Transverse colon (tissue), 4 donors: ENCODE measurements around the gene RAB38. TPM values are rescaled to one million over a fixed set of nuclear protein-coding genes. Genes with fewer than 3 reads are reported as not detected.
A peak's percentile ranks its signal among the peaks of the same experiment; 100 is the strongest.

Experiments
- DNase-seq: peaks from one replicate; pipeline ENCODE4 v3.0.0-alpha.2; 2019
- H3K27ac ChIP-seq, 4 donors: fragments of 200-600 bp; sonication (generic); 2 replicates each; pipeline ENCODE4 v1.5.1; 2016 to 2018; ENCODE audit warnings: inconsistent platforms in 4 of 4
- H3K27me3 ChIP-seq: fragments of 200-600 bp; sonication (generic); 2 replicates; pipeline ENCODE4 v1.5.1; 2017; ENCODE audit warnings: inconsistent platforms
- H3K36me3 ChIP-seq, 4 donors: fragments of 200-600 bp; sonication (generic); 2 replicates each; pipeline ENCODE4 v1.5.1; 2017 to 2019; ENCODE audit warnings: inconsistent platforms in 4 of 4
- H3K4me1 ChIP-seq, 4 donors: fragments of 200-600 bp; sonication (generic); 2 replicates each; pipeline ENCODE4 v1.5.1; 2017 to 2020; ENCODE audit warnings: inconsistent platforms in 4 of 4
- H3K4me3 ChIP-seq, 4 donors: fragments of 200-600 bp; sonication (generic); 1 replicate in 1 of 4; 2 replicates in 3 of 4; pipeline versions ENCODE4 v1.5.1 to v1.6.1; 2017 to 2019; ENCODE audit warnings: inconsistent platforms in 4 of 4
- H3K9me3 ChIP-seq, 2 donors: fragments of 200-600 bp; sonication (generic); 2 replicates each; pipeline ENCODE4 v1.5.1; 2017 to 2019; ENCODE audit warnings: inconsistent platforms in 2 of 2
- CTCF ChIP-seq, 5 experiments: fragments of 200-600 bp in 3 of 5; fragments of 450-650 bp in 2 of 5; sonication (generic) in 3 of 5; IDR thresholded peaks; 1 replicate in 2 of 5; 2 replicates in 3 of 5; pipeline ENCODE4 v1.5.1; 2016 to 2017; ENCODE audit warnings: antibody characterized with exemption in 5 of 5, inconsistent platforms in 3 of 5, mild to moderate bottlenecking in 2 of 5, moderate library complexity in 1 of 5
- EP300 ChIP-seq: sonication (generic); formaldehyde crosslinking; IDR thresholded peaks from one replicate; pipeline ENCODE4 v1.6.1; 2017; ENCODE audit warnings: antibody characterized with exemption, low read depth
- POLR2A ChIP-seq: fragments of 450-650 bp; IDR thresholded peaks from one replicate; pipeline ENCODE4 v1.6.1; 2016; ENCODE audit warnings: antibody characterized with exemption, mild to moderate bottlenecking, moderate library complexity
- POLR2AphosphoS5 ChIP-seq, 3 donors: sonication (generic); formaldehyde crosslinking; IDR thresholded peaks; one replicate each; pipeline ENCODE4 v1.6.1; 2016; ENCODE audit warnings: antibody characterized with exemption in 3 of 3
- WGBS, 2 donors: methylation state at CpG; one replicate each; pipeline ENCODE4 v1.1.5; 2018; ENCODE audit warnings: low coverage in 1 of 2; 5-methylcytosine and 5-hydroxymethylcytosine counted together
- in situ Hi-C, 4 donors: fragments of 200-750 bp; cut with MboI; loops; one replicate each; pipeline versions ENCODE4 v1.15.0 to v1.15.1; 2017; ENCODE audit warnings: low sequenced_read_pairs in 3 of 4, low pct_ligation_motif_present in 1 of 4, low pct_unique_long_range_greater_than_20kb in 1 of 4
- intact Hi-C: fragments of 100-400 bp; cut with DNase I; formaldehyde crosslinking; loops from one replicate; pipeline ENCODE4 v1.15.1; 2023; ENCODE audit warnings: low total_unique reads
- total RNA-seq, 4 donors: library from RNA; depleted of rRNA; stranded (reverse); fragments of >200 nt; gene quantifications; one replicate each; pipeline ENCODE4 v1.1.0, GENCODE V29; 2016

RAB38 gene
- total RNA-seq, 4 donors from 2014 or later: 0.80 to 3.7 (median 1.6) TPM; not detected in 1

- Histone ChIP-seq H3K4me1 (peaks cover 0 to 2% (median 0%) of the 10 kb centered on the region in 4 donors), H3K27me3 (no peaks in the 10 kb centered on the region), H3K36me3 (no peaks in the 10 kb centered on the region), H3K4me3 (no peak overlapping the region), H3K9me3 (no peaks in the 10 kb centered on the region), H3K27ac (no peak overlapping the region)
- TF ChIP-seq POLR2A (no peak), POLR2AphosphoS5 (IDR thresholded peaks at IDR 0.05) (no peak), EP300 (no peak), CTCF (IDR thresholded peaks at IDR 0.05) (no peak)
- WGBS, 2 donors: 0 to 48% methylated on average over 1 of the region's 1 CpG
- in situ Hi-C loops: no loop called here
- no peak for DNase-seq
- intact Hi-C loops: no loop called here
Measured at GRCh38 chr11:88206751-88207150, 31.5 kb upstream of the RAB38 start.

- peaks cover 0 to 2% (median 0%) of the 10 kb centered on the region in 4 donors for H3K4me1 ChIP-seq
- H3K9me3 ChIP-seq: no peaks in the 10 kb centered on the region
- H3K27me3 ChIP-seq: no peaks in the 10 kb centered on the region
- H3K27ac ChIP-seq: no peak overlapping the region
- no peaks in the 10 kb centered on the region for H3K36me3 ChIP-seq
- in situ Hi-C loops: no loop called here
- no peak for DNase-seq
- 84 to 92% methylated on average over 2 to 3 of the region's 3 CpGs for WGBS, 2 donors
- intact Hi-C loops: no loop called here
- TF ChIP-seq POLR2A (no peak), POLR2AphosphoS5 (IDR thresholded peaks at IDR 0.05) (peak in 2 of 3 donors; percentile 27 to 67)
- H3K4me3 ChIP-seq: no peak overlapping the region
Measured at GRCh38 chr11:88204353-88204752, 29.1 kb upstream of the RAB38 start.

- no peaks in the 10 kb centered on the region for H3K36me3 ChIP-seq
- no peak for DNase-seq
- H3K9me3 ChIP-seq: no peaks in the 10 kb centered on the region
- 80 to 95% methylated on average over 2 of the region's 2 CpGs for WGBS, 2 donors
- no peak overlapping the region for H3K4me3 ChIP-seq
- no peak for TF ChIP-seq POLR2AphosphoS5 (IDR thresholded peaks at IDR 0.05)
- TF ChIP-seq CTCF (IDR thresholded peaks at IDR 0.05): no peak
- TF ChIP-seq POLR2A: no peak
- TF ChIP-seq EP300: no peak
- no peak overlapping the region for H3K27ac ChIP-seq
- intact Hi-C loops (no loop called here), in situ Hi-C loops (no loop called here)
- H3K27me3 ChIP-seq: no peaks in the 10 kb centered on the region
- peaks cover 0 to 2% (median 0%) of the 10 kb centered on the region in 4 donors for H3K4me1 ChIP-seq
Measured at GRCh38 chr11:88203604-88204003, 28.4 kb upstream of the RAB38 start.

GRCh38 chr11:88202498-88202897, 27.3 kb upstream of the RAB38 start:
- no peaks in the 10 kb centered on the region for H3K9me3 ChIP-seq
- DNase-seq: no peak
- H3K4me1 ChIP-seq: peaks cover 0 to 2% (median 0%) of the 10 kb centered on the region in 4 donors
- no peak overlapping the region for H3K27ac ChIP-seq
- intact Hi-C loops: no loop called here
- no peak for TF ChIP-seq POLR2A
- no peaks in the 10 kb centered on the region for H3K36me3 ChIP-seq
- no peaks in the 10 kb centered on the region for H3K27me3 ChIP-seq
- H3K4me3 ChIP-seq: no peak overlapping the region
- in situ Hi-C loops: no loop called here
- WGBS, 2 donors: 56 to 63% methylated on average over 1 of the region's 1 CpG

GRCh38 chr11:88196393-88196792, 21.1 kb upstream of the RAB38 start:
- no peaks in the 10 kb centered on the region for H3K4me1 ChIP-seq
- H3K36me3 ChIP-seq: no peaks in the 10 kb centered on the region
- TF ChIP-seq EP300: no peak
- no peak for TF ChIP-seq CTCF (IDR thresholded peaks at IDR 0.05)
- TF ChIP-seq POLR2AphosphoS5 (IDR thresholded peaks at IDR 0.05): no peak
- no peak for TF ChIP-seq POLR2A
- H3K4me3 ChIP-seq: no peak overlapping the region
- intact Hi-C loops: no loop called here
- no peak for DNase-seq
- peaks cover 11 to 13% of the 10 kb centered on the region in 2 donors for H3K9me3 ChIP-seq
- H3K27ac ChIP-seq: no peak overlapping the region
- in situ Hi-C loops: no loop called here
- H3K27me3 ChIP-seq: no peaks in the 10 kb centered on the region
